Kidney (tissue), 14 donors: ENCODE results near the gene NDST1. TPM values are rescaled to one million over a fixed set of nuclear protein-coding genes. Genes with fewer than 3 reads are reported as not detected.

Experiments
- DNase-seq, 5 donors: peaks; one replicate each; pipeline ENCODE4 v3.0.0-alpha.2; 2013 to 2020
- FAIRE-seq: peaks from 2 replicates; lab custom pipeline; 2012; peaks lifted over from hg19 to GRCh38; lab: Jason Lieb, UNC
- H3K27ac ChIP-seq, 2 donors: one replicate each; pipeline ENCODE4 v1.7.0; 2013; ENCODE audit warnings: low read depth in 2 of 2, low read length in 2 of 2, inconsistent platforms in 1 of 2
- H3K27me3 ChIP-seq: one replicate; pipeline ENCODE4 v1.7.1; 2013; ENCODE audit warnings: low read length, inconsistent platforms; ENCODE audit not compliant: control insufficient read depth, insufficient read depth
- H3K36me3 ChIP-seq, 3 donors: one replicate each; pipeline versions ENCODE4 v1.7.0 to v1.7.1; 2013; ENCODE audit warnings: low read length in 3 of 3, control low read depth in 1 of 3, inconsistent platforms in 1 of 3; ENCODE audit not compliant: insufficient read depth in 3 of 3, control insufficient read depth in 2 of 3
- H3K4me1 ChIP-seq, 3 donors: one replicate each; pipeline versions ENCODE4 v1.7.0 to v1.7.1; 2013; ENCODE audit warnings: low read length in 3 of 3, inconsistent platforms in 1 of 3, low read depth in 1 of 3; ENCODE audit not compliant: control insufficient read depth in 2 of 3, insufficient read depth in 2 of 3
- H3K4me3 ChIP-seq, 3 donors: one replicate each; pipeline versions ENCODE4 v1.7.0 to v1.8.1; 2013; ENCODE audit warnings: low read length in 3 of 3, control low read depth in 1 of 3, inconsistent platforms in 1 of 3
- H3K9ac ChIP-seq, 3 donors: one replicate each; pipeline versions ENCODE4 v1.7.0 to v1.7.1; 2013; ENCODE audit warnings: low read length in 3 of 3, control low read depth in 1 of 3, inconsistent platforms in 1 of 3
- H3K9me3 ChIP-seq, 3 donors: one replicate each; pipeline versions ENCODE4 v1.7.0 to v1.7.1; 2013; ENCODE audit warnings: low read length in 3 of 3, control low read depth in 1 of 3, inconsistent platforms in 1 of 3; ENCODE audit not compliant: control insufficient read depth in 2 of 3, insufficient read depth in 1 of 3
- intact Hi-C: fragments of 100-400 bp; cut with DNase I; formaldehyde crosslinking; loops from one replicate; pipeline ENCODE4 v1.11.1; 2022
- polyA plus RNA-seq: library from polyadenylated mRNA; stranded (reverse); fragments of 350-450 nt; fragmentation: Illumina TruSeq; extraction: RNeasy Lipid Tissue Mini Kit (QIAGEN cat#74804); gene quantifications from one replicate; pipeline ENCODE4 v1.2.3, GENCODE V29; 2014; ENCODE audit warnings: low read depth, low replicate concordance; ENCODE audit not compliant: insufficient read depth
- total RNA-seq: library from RNA; stranded (reverse); fragmentation: NEBNext Ultra II Directional; extraction: Animal tissue kit (Norgen Biotek cat#: 25700); gene quantifications from one replicate; pipeline ENCODE4 v1.2.1, GENCODE V29; 2021
- TF ChIP-seq, protein P1 (sequence below): IDR thresholded peaks from 3 replicates; pipeline ENCODE4 v1.5.1; 2012; ENCODE audit warnings: mild to moderate bottlenecking, moderate library complexity, borderline replicate concordance; ENCODE audit not compliant: insufficient read depth; ENCODE audit errors: extremely low read depth
- donor health status: control.
- donor health status: control.
- donor health status: control.
- donor health status: control.
- donor health status: control.
- donor health status: DM: yes; HTN: yes; CAD: no.
- donor health status: Normal renal cell carcinoma (clear cell type).

NDST1 gene
- total and polyA plus RNA-seq, 2 donors from 2014 or later = 11.7 to 60.7 TPM

DNA sequence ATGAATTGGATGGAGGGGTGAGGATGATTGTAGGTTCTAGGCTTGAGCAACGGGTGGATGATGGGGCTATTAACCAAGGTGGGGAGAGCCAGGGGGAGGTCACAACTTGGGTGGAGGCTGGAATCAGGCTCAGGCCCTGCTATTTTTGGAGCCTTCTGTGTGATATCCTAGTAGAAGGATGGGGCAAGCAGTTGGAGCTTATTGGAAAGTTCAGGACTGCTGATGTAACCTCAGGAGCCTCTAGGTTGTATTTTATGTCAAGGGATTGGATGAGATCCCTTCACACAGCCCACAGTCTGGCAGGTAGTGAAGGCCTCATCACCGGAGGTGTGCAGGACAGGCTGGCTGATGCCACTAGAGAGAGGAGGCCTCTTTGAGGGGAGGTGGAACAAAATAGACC lies 47.1 kb upstream of the NDST1 start:
- intact Hi-C loops = loop anchor here (5.0 kb wide), 1 partner anchor 87 kb away; no protein-coding TSS in a partner anchor
- H3K4me3 ChIP-seq = no peak overlapping the region
- TF ChIP-seq, protein P1, sequence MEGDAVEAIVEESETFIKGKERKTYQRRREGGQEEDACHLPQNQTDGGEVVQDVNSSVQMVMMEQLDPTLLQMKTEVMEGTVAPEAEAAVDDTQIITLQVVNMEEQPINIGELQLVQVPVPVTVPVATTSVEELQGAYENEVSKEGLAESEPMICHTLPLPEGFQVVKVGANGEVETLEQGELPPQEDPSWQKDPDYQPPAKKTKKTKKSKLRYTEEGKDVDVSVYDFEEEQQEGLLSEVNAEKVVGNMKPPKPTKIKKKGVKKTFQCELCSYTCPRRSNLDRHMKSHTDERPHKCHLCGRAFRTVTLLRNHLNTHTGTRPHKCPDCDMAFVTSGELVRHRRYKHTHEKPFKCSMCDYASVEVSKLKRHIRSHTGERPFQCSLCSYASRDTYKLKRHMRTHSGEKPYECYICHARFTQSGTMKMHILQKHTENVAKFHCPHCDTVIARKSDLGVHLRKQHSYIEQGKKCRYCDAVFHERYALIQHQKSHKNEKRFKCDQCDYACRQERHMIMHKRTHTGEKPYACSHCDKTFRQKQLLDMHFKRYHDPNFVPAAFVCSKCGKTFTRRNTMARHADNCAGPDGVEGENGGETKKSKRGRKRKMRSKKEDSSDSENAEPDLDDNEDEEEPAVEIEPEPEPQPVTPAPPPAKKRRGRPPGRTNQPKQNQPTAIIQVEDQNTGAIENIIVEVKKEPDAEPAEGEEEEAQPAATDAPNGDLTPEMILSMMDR = no peak
- FAIRE-seq (no peak), DNase-seq (no peak)
- H3K36me3 ChIP-seq = no peaks in the 10 kb centered on the region
- H3K9me3 ChIP-seq = no peaks in the 10 kb centered on the region
- H3K27me3 ChIP-seq = no peaks in the 10 kb centered on the region
- H3K4me1 ChIP-seq = no peaks in the 10 kb centered on the region
- H3K9ac ChIP-seq = no peak overlapping the region
- no peak overlapping the region for H3K27ac ChIP-seq

DNA sequence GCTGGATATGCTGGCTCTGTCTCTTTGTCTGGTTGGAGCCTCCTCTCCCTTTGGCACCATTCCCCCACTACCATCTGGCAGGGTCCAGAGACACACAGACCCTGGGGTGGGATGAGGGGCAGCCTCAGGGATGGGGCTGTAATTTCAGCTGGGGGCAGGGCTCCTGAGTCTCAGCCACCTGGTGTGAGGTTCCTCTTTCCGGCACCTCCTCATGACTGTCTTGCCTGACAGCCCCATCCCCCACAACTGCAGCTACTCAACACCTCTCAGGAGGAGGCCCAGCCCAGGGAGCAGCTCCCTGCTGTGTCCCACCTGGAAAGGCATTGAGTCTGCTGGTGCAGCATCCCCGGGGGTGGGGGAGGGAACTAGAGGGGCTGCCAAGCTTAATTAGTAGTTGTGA lies 46.7 kb upstream of the NDST1 start:
- no peak overlapping the region for H3K9ac ChIP-seq
- H3K27ac ChIP-seq = no peak overlapping the region
- FAIRE-seq = no peak
- TF ChIP-seq, protein P1 = no peak
- no peaks in the 10 kb centered on the region for H3K9me3 ChIP-seq
- H3K27me3 ChIP-seq = no peaks in the 10 kb centered on the region
- no peaks in the 10 kb centered on the region for H3K36me3 ChIP-seq
- DNase-seq = peak in 4 of 5 donors; percentile 54 to 72 (median 64)
- no peak overlapping the region for H3K4me3 ChIP-seq
- no peaks in the 10 kb centered on the region for H3K4me1 ChIP-seq
- intact Hi-C loops = loop anchor here (5.0 kb wide), 1 partner anchor 86 kb away; no protein-coding TSS in a partner anchor

DNA sequence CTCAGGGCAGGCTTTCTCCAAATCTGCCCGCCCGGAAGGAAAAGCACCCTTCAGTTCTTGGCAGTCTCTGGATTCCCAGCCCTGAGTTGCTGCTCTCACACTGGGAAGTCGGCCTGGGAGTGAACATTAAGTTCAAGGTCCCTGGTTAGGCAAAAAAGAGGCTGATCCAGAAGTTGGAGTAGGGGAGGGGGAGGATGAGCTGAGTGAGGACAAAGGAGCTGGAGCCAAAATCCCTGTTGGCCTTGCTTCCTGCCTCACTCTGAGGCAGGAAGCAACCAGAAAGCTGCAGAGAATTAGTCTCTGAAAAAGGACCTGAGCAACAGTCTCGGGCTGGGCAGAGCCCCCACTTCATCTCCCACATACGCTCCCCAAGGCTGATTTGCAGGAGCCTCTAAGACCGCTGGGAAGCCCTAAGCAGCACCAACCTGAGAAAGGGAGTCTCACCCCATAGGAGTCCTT lies 43.3 kb upstream of the NDST1 start:
- TF ChIP-seq, protein P1 = no peak
- FAIRE-seq (no peak), DNase-seq (peak in 1 of 5 donors; percentile 69)
- H3K27ac ChIP-seq = no peak overlapping the region
- H3K4me1 ChIP-seq = no peaks in the 10 kb centered on the region
- intact Hi-C loops = loop anchor here (5.0 kb wide), 1 partner anchor 83 kb away; no protein-coding TSS in a partner anchor
- no peaks in the 10 kb centered on the region for H3K27me3 ChIP-seq
- H3K9me3 ChIP-seq = no peaks in the 10 kb centered on the region
- no peak overlapping the region for H3K4me3 ChIP-seq
- H3K36me3 ChIP-seq = no peaks in the 10 kb centered on the region
- H3K9ac ChIP-seq = no peak overlapping the region

DNA sequence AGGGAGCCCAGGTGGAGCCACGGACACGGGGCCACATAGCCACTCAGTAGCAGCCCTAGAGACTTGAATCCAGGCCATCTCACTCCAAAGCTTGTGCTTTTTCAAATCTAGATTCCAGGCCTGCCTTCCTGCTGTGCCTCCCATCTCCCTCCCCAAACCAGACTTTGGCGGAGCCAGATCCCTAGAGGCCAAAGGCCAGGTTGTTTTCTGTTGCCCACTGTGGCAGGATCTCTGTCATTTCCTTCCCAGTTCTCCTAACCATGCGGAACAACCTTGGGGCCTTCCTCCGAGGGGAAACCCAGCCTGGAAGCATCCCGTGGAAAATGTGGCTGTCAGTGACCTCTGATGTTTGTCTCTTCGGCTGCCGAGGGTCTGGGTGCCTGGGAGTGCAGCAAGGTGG lies 42.0 kb upstream of the NDST1 start:
- H3K36me3 ChIP-seq = no peaks in the 10 kb centered on the region
- peak overlapping the region in 1 of 3 donors; percentile 36 for H3K9ac ChIP-seq
- intact Hi-C loops = no loop called here
- H3K27me3 ChIP-seq = no peaks in the 10 kb centered on the region
- no peaks in the 10 kb centered on the region for H3K9me3 ChIP-seq
- no peak overlapping the region for H3K4me3 ChIP-seq
- no peak for DNase-seq
- TF ChIP-seq, protein P1 = no peak
- H3K27ac ChIP-seq = no peak overlapping the region
- no peak for FAIRE-seq
- H3K4me1 ChIP-seq = no peaks in the 10 kb centered on the region
